NB4 (cell line): Measurements from ENCODE around the gene DGCR8.

Source experiments
- CTCF ChIP-seq: IDR thresholded peaks from one replicate; pipeline ENCODE4 v1.5.1; 2012; ENCODE audit warnings: low read depth, low read length
- MAX ChIP-seq: IDR thresholded peaks from 2 replicates; pipeline ENCODE4 v1.6.1; 2011; ENCODE audit warnings: low read depth, low read length
- MYC ChIP-seq: IDR thresholded peaks from 2 replicates; pipeline ENCODE4 v1.6.1; 2011; ENCODE audit warnings: low read depth, low read length
- POLR2A ChIP-seq: IDR thresholded peaks from 2 replicates; pipeline ENCODE4 v1.6.1; 2011; ENCODE audit warnings: mild to moderate bottlenecking; ENCODE audit not compliant: insufficient read length; ENCODE audit errors: extremely low read depth

GRCh38 chr22:20130731-20131596, 50.9 kb downstream of the DGCR8 start:
- no peak; the same call in 1 of the 2 replicates for TF ChIP-seq MYC
- no peak for TF ChIP-seq CTCF
- no peak for TF ChIP-seq POLR2A
- TF ChIP-seq MAX, result no peak
